ENCODE measurements around the gene IL1R1. TPM values are rescaled to one million over a fixed set of nuclear protein-coding genes. Genes with fewer than 3 reads are reported as not detected.

Gene IL1R1
- total and polyA plus RNA-seq, 12 donors, result 8.6 to 153 (median 126) TPM

DNA sequence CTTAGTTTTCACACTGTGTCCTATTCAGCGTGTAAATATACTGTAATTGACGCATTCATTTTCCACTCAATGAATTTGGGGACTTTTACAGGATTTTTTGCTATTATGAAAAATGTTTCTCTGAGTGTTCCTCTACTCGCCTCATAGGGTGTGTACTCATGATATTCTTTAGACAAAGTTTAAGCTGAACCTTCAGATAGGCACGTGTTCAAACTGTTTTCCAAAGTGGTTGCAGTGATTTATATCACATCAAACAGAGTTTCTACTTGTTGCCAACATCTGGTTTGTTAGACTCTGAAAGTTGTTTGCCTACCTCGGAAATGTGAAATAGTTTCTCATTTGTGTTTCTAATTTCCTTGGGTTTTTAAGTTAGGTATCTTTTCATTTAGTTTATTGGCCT is 46.4 kb upstream of the IL1R1 start:
- intact Hi-C loops (cut with DNase I), result no loop called here
- DNase-seq, result no peak

DNA sequence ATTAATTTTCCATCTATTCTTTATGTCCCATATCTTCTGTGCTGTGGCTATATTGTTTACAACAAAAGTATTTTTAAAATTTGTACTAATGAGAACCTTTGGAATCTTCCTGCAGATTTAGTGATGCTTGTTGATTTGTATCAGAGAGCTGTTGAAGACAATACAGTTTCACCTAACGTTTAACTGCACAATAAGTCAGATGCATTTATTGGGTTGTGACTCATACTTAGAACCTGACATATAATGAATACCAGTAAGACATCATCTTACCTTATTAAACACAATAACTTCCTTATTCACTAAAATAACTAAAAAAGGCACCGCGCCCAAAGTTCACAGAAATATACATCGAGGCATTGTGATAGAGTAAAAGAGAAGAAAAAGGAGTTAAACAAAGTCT is 43.8 kb upstream of the IL1R1 start:
- no peaks in the 10 kb centered on the region for H3K27me3 ChIP-seq
- no peak overlapping the region for H3K27ac ChIP-seq
- H3K4me1 ChIP-seq (replicated peaks in 1 of 2), result peaks cover 0 to 11% of the 10 kb centered on the region in 2 donors
- intact Hi-C loops (cut with DNase I), result no loop called here
- no peak overlapping the region for H3K4me3 ChIP-seq
- TF ChIP-seq POLR2A (IDR thresholded peaks at IDR 0.05), result no peak
- TF ChIP-seq, protein P1, sequence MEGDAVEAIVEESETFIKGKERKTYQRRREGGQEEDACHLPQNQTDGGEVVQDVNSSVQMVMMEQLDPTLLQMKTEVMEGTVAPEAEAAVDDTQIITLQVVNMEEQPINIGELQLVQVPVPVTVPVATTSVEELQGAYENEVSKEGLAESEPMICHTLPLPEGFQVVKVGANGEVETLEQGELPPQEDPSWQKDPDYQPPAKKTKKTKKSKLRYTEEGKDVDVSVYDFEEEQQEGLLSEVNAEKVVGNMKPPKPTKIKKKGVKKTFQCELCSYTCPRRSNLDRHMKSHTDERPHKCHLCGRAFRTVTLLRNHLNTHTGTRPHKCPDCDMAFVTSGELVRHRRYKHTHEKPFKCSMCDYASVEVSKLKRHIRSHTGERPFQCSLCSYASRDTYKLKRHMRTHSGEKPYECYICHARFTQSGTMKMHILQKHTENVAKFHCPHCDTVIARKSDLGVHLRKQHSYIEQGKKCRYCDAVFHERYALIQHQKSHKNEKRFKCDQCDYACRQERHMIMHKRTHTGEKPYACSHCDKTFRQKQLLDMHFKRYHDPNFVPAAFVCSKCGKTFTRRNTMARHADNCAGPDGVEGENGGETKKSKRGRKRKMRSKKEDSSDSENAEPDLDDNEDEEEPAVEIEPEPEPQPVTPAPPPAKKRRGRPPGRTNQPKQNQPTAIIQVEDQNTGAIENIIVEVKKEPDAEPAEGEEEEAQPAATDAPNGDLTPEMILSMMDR (IDR thresholded peaks at IDR 0.05), result no peak
- no peak for DNase-seq
- H3K9me3 ChIP-seq (replicated peaks in 1 of 3), result no peaks in the 10 kb centered on the region
- 93 to 97% (median 95%) methylated on average over 4 of the region's 4 CpGs for WGBS, 4 donors
- no peaks in the 10 kb centered on the region for H3K36me3 ChIP-seq (replicated peaks in 1 of 2)

More for the DNA sequence above, 46.4 kb upstream of the IL1R1 start:
- H3K27ac ChIP-seq, result no peak overlapping the region
- TF ChIP-seq POLR2A (IDR thresholded peaks at IDR 0.05), result no peak
- TF ChIP-seq, protein P1 (IDR thresholded peaks at IDR 0.05), result no peak
- H3K4me1 ChIP-seq (replicated peaks in 1 of 2), result peaks cover 0 to 11% of the 10 kb centered on the region in 2 donors
- H3K4me3 ChIP-seq, result no peak overlapping the region
- H3K27me3 ChIP-seq, result no peaks in the 10 kb centered on the region
- no peaks in the 10 kb centered on the region for H3K36me3 ChIP-seq (replicated peaks in 1 of 2)
- no peaks in the 10 kb centered on the region for H3K9me3 ChIP-seq (replicated peaks in 1 of 3)
- 77 to 85% (median 79%) methylated on average over 5 of the region's 5 CpGs for WGBS, 4 donors

DNA sequence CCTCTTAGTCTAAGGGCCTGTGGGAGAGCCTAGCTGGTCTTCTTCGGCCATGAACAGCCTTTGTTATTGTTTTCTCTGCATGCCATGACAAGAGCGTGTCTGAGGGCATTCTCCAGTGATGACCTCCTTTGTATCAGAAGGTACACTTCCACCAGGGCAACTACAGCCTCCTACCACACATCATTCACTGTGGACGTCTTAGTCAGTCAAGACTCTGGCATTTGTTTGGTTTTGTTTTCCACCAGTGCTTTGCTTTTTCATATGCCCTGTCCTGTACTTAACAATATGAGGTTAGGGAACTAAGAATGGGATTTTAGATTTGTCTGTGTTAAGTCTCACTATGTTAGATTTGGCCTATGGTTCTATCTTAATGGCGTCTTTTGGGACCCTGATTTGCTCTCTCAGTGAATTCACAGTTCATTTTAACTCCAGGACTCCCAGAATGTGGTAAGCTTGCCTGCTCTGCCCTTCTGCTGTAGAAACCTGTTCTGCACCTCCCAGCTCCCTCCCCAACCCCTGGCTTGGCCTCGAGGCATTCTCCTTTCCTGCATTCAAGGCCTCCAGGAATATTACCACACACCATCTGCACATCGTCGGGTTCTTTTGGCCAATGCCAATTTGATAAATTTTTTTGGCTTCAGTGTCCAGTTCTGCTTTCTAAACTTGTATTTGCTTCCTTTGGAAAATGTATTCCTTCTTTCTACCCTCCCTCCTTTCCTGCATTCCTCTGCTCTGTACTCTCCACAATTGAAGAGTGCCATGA is 42.8 kb upstream of the IL1R1 start:
- intact Hi-C loops (cut with DNase I), result no loop called here

DNA sequence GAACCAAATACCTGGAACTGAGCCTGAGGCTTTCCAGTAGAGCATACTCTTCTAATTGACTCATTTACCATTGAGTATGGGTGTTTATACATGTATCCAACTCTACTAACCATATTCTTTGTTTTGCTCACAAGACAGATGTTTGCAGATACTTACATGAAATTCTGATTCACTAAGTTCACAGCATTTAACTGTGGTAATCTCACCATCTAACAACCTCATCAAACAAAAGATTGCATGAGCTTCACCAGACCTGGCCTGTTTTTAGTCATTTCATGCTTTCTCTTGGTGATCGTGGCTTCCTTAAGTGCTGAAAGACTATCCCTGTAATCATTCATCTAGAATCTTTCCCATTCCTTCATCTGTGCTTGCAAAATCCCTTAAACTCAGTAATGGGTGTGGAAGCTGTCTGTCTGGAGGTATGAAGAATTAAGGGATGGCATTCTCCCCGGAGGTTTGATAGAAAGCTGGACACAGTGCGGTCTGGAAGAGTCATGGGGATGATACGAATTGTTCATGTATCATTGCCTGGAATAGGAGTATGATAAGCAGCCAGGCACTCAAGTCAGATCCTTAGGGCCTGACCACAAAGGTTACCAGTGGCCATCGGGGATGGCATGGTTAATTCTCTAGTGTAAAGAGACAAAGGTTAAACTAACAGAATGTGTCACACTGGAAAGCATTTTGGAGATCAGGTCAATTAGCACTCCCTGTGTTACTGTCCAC is 42.0 kb upstream of the IL1R1 start:
- Histone ChIP-seq H3K36me3 (replicated peaks in 1 of 2) (no peaks in the 10 kb centered on the region), H3K4me3 (no peak overlapping the region), H3K9me3 (replicated peaks in 1 of 3) (no peaks in the 10 kb centered on the region), H3K4me1 (replicated peaks in 1 of 2) (peaks cover 0 to 10% of the 10 kb centered on the region in 2 donors), H3K27me3 (no peaks in the 10 kb centered on the region), H3K27ac (peak overlapping the region in 2 of 5 donors; percentile 37 to 50)
- intact Hi-C loops (cut with DNase I), result no loop called here
- 65 to 83% (median 73%) methylated on average over 5 of the region's 5 CpGs for WGBS, 4 donors
- DNase-seq, result no peak
- TF ChIP-seq POLR2A (IDR thresholded peaks at IDR 0.05), result no peak
- TF ChIP-seq, protein P1 (IDR thresholded peaks at IDR 0.05), result no peak

More for the DNA sequence above, 42.8 kb upstream of the IL1R1 start:
- DNase-seq, result peak in 6 of 7 donors; percentile 53 to 80 (median 72)
- WGBS, 4 donors, result 56 to 71% (median 63%) methylated on average over 6 to 7 of the region's 7 CpGs
- Histone ChIP-seq H3K4me3 (no peak overlapping the region), H3K4me1 (replicated peaks in 1 of 2) (peaks cover 0 to 16% of the 10 kb centered on the region in 2 donors), H3K27ac (peak overlapping the region in 2 of 5 donors; percentile 37 to 50), H3K9me3 (replicated peaks in 1 of 3) (no peaks in the 10 kb centered on the region), H3K36me3 (replicated peaks in 1 of 2) (no peaks in the 10 kb centered on the region), H3K27me3 (no peaks in the 10 kb centered on the region)
- TF ChIP-seq POLR2A (IDR thresholded peaks at IDR 0.05), result no peak
- TF ChIP-seq, protein P1 (IDR thresholded peaks at IDR 0.05), result no peak
